Esophagus muscularis mucosa (tissue), 3 donors: ENCODE data around the gene CITED2.
"Not testable (repeated sequence)": the region's sequence is repeated elsewhere in the genome, so short reads cannot be mapped to it uniquely, and the experiment has no call there.

Experiments used
- POLR2A ChIP-seq: fragments of 450-650 bp; IDR thresholded peaks from one replicate; pipeline ENCODE4 v1.6.1; 2017; ENCODE audit warnings: antibody characterized with exemption, moderate library complexity, mild to moderate bottlenecking, low read depth
- TF ChIP-seq, protein P1 (sequence below), 3 experiments: fragments of 200-600 bp in 2 of 3; fragments of 450-650 bp in 1 of 3; sonication (generic) in 2 of 3; IDR thresholded peaks; one replicate each; pipeline ENCODE4 v1.5.1; 2017 to 2019; ENCODE audit warnings: antibody characterized with exemption in 3 of 3, mild to moderate bottlenecking in 2 of 3, moderate library complexity in 1 of 3

DNA sequence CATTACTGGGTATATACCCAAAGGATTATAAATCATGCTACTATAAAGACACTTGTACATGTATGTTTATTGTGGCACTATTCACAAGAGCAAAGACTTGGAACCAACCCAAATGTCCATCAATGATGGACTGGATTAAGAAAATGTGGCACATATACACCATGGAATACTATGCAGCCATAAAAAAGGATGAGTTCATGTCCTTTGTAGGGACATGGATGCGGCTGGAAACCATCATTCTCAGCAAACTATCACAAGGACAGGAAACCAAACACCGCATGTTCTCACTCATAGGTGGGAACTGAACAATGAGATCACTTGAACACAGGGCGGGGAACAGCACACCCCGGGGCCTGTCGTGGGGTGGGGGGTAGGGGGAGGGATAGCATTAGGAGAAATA, 10.7 kb downstream of the CITED2 start:
- TF ChIP-seq, protein P1, sequence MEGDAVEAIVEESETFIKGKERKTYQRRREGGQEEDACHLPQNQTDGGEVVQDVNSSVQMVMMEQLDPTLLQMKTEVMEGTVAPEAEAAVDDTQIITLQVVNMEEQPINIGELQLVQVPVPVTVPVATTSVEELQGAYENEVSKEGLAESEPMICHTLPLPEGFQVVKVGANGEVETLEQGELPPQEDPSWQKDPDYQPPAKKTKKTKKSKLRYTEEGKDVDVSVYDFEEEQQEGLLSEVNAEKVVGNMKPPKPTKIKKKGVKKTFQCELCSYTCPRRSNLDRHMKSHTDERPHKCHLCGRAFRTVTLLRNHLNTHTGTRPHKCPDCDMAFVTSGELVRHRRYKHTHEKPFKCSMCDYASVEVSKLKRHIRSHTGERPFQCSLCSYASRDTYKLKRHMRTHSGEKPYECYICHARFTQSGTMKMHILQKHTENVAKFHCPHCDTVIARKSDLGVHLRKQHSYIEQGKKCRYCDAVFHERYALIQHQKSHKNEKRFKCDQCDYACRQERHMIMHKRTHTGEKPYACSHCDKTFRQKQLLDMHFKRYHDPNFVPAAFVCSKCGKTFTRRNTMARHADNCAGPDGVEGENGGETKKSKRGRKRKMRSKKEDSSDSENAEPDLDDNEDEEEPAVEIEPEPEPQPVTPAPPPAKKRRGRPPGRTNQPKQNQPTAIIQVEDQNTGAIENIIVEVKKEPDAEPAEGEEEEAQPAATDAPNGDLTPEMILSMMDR (IDR thresholded peaks at IDR 0.05), result not testable (repeated sequence)
- TF ChIP-seq POLR2A, result not testable (repeated sequence)
